HG03354 (cell line): ENCODE data around the gene SPRYD3.

Source experiments
- ATAC-seq: cut with Tn5 transposase; IDR thresholded peaks from one replicate; pipeline ENCODE4 v1.9.1; 2021; ENCODE audit warnings: mild to moderate bottlenecking; ENCODE audit not compliant: unreplicated experiment, poor library complexity, severe bottlenecking

SPRYD3 gene

DNA sequence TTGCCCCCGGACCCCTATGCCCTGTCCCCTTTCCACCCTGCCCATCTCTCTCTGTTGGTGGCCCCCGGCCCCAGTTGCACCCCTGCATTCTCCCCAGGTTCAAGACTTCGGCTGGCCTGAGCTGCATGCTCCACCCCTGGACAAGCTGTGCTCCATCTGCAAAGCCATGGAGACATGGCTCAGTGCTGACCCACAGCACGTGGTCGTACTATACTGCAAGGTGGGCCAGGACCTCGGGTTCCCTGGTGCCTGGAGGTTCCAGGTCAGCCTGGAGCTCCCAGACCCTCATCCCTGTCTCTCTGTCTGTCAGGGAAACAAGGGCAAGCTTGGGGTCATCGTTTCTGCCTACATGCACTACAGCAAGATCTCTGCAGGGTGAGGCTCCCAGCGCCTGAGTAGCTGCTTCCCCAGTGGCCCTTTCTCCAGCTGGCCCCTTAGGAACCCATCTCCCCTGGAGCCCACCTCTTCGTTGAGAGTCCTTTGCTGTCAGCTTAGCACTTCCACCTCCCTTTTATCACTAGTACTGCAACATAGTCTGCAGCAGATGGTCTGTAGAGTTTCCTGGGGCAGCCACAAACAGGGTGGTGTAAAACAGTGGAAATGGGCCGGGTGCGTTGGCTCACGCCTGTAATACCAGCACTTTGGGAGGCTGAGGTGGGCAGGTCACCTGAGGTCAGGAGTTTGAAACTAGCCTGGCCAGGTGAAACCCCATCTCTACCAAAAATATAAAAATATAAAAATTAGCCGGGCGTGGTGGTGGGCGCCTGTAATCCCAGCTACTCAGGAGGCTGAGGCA lies 23.5 kb downstream of the SPRYD3 start:
- no peak for ATAC-seq

DNA sequence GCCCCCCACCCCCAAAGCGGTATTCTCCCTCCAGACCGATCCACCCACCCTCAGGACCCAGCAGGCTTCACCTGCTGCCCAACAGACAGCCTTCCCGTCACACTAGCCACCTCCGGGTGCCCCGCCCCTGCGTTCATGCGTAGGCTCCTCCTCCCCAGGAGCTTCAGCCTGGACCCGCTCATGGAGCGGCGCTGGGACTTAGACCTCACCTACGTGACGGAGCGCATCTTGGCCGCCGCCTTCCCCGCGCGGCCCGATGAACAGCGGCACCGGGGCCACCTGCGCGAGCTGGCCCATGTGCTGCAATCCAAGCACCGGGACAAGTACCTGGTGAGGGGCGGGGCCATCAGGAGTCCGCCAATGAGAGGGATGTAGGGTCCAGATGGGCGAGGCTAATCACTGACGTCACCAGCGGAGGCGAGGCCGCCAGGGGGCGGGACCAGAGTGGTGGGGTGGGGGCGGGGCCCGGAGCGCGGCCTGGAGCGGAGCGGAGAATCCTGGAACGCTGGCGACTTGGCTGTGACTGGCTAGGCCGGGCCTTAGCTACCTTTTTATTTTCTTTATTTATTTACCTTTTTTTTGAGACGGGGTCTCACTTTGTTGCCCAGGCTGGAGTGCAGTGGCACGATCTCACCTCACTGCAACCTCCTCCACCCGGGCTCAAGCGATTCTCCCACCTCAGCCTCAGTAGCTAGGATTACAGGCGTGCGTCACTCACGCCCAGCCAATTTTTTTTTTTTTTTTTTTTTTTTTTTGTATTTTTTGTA lies 24.9 kb downstream of the SPRYD3 start:
- peak; percentile 91 for ATAC-seq

DNA sequence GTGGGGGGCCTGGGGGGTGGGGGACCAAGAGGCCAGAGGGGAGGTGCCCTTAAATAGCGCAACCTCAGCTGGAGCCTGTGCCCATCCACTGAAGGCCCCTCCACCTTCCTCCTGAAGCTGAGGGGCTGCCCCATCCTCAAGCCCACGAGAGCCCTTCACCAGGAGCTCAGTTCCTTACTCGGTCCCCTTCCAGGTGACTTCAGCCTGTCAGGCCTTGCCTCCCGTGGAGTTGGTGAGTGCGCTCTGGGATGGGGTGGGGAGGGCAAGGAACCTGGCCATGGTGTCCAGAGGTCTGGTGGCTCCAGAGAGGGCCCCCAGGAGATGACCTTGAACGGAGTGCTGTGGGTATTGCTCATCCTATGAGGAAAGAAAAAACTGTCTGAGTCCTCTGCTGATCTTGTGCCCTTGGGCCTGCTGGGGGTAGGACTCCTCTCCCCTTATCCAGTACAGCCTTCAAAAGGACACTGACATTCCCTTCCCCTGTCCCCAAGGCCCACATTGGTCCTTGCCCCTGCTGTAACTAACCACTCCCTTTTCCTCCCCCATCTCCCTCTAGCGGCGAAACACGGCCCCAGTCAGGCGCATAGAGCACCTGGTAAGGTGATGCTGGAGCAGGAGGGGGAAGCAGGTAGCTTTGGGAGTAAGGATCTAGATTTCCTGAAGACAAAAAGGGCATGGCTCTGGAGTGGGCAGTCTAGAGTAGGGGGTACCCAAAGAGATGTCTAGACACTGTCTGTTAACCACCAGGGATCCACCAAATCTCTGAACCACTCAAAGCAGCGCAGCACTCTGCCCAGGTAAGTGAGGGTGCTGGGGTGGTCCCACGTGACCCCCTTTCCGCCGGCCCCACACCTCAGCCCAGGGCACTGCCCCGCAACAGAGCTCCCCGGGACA lies 25.7 kb downstream of the SPRYD3 start:
- no peak for ATAC-seq

DNA sequence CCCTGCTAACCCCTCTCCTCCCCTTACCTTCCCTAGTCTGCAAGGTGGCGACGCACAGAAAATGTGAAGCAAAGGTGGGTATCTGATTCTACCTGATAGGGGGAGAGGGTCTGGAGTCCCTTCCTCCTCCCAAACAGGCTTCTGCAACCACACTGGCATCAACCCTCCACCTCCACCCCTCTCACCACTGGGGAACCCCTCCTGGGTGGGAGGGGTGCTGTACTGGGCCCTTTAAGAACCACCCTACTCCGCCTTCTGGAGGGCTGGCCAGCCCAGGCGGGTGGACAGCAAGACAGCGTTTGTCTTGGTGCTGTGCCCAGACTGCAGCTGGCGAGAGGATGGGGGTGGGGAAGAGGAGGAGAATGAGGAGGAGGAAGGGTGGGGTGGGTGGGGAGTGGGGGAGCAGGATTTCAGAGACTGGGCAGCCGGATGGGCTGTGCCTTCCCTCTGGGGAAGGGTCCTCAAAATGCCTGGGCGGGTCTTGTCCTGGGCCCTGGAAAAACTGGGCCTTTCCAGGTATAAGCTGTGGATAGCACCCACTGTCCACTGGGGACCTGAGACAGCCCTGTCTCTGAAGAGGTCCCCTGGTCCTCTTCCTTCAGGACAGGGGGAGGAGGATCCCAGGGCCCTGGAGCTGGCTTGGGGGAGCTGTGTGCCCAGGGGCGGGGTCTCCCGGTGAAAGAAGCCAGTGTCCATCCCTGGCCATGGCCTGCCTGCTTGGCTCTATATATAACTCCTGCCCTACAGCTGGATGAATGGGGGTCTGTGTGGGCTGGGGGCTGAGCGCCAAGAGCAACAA lies 26.6 kb downstream of the SPRYD3 start:
- ATAC-seq, result no peak

DNA sequence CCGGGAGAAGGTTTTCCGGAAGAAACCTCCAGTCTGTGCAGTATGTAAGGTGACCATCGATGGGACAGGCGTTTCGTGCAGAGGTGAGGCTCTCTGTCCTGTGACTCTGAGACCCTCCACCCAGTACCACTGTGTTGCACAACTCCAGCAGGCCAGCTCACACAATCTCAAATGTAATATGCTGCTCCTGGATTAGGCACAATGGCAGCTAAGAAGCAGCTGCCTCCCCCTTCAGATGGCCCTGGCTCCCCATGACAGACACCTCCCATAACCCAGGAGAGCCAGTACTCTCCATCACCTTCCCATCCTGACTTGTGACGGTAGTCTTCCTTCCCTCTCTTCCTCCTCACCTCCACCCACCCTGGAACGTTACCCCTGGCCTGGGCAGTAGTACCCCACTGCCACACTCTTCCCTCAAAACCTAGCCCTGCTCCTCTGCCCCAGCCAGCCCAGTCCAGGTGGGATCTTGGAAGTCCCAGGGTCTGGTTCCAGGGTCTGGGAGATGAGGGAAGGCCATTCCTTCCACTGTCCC lies 27.2 kb downstream of the SPRYD3 start:
- ATAC-seq, result no peak

DNA sequence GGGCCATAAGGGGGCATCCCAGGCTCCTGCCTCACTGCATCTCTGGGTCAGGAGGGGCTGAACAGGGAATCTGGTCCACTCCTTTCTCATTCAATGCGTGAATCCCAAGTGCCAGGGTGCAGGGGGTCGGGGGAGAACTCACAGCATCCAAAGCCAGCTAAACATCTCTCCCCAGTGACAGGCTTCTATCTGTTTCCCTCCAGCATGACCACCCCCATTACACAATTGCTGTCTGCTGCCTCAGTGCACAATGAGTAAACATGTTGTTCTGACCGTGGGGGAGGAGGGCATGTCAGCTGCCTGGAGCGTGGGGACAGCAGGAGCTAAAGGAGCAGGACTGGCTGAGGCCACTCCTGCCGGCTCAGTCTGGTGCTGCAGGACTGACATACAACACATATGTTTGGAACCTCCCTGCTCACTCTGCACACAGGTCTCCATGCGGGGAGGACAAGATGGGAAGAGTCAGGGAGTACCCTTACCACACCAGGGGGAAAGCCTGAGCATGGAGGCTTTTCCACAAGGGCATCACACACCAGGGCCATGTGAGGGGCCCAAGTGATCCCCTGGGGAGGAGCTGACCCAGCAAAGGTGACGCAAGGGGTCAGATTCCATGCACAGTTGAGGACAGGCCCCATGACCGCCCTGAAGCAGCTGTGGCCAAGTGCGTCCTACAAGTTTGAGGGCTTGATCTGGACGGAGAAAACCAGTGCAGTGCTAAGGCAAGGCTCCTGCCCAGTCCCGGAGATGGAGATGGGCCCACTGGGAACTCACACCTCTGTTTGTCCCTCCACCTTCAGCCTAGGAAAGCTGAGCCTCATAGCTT lies 27.9 kb downstream of the SPRYD3 start:
- no peak for ATAC-seq

DNA sequence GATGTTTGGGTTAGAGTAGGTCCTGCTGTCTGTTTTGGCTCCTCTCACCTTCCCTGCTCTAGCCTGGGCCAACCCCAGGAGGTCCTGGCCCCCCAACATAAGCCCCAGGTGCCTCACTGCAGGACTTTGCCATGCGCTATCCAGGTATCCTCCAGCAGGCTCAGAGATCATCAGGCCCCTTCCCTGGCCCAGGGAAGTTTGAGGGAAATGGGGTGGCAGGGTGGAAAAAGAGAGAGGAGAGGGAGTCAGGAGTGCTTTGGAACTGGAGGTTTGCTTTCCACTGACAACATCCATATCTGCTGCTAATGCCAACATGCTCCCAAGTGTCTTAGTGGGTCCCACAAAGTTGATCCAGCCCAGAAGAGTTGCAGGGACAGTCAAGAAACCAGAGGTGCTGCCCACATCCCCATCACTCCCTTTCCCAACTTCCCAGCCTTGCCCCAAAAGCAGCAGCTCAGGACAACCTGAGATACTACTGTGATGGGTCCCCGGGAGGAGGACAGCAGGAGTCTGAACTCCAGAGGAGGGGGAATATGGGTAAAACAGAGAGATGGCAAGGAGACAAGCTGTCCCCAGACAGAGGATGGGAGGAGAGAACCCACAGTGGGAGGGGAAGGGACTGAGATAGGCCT lies 28.6 kb downstream of the SPRYD3 start:
- no peak for ATAC-seq

DNA sequence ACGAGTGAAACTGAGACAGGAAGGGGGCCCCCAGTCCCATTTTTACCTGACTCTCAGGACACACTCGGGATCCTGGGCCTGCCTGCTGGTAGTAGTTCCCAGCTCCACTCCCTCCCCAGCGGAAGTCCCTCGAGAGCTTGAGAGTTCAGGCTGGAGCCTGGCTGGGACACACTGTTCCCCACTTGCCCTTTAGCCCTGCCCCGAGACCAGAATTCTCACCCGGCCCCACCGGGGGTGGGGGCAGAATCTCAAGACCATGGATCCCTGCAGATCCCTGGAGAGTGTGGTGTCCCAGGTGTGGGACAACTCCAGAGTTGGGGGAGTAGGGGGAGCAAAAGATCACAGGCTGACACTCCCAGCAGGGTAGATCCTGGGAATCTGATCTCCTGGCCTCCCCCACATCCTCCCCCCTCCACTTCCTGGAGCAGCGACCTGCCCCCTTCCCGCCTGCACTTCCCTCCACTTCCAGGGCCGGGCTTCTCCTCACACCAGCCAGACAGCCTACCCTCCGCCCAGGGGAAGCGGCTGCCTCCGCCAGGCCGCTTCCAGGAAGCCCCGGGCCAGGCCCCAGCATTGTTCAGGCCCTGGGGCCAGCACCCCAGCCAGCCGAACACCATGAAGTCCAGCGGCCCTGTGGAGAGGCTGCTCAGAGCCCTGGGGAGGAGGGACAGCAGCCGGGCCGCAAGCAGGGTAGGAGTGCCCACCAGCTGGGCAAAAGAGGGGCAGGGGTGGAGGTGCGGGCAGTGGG lies 29.4 kb downstream of the SPRYD3 start, which contains the start of gene TNS2:
Gene TNS2 (plus strand): TSS at position 495 of the 748 bp plus-strand sequence. CDS start 121 bp downstream, at position 616.
- no peak for ATAC-seq

DNA sequence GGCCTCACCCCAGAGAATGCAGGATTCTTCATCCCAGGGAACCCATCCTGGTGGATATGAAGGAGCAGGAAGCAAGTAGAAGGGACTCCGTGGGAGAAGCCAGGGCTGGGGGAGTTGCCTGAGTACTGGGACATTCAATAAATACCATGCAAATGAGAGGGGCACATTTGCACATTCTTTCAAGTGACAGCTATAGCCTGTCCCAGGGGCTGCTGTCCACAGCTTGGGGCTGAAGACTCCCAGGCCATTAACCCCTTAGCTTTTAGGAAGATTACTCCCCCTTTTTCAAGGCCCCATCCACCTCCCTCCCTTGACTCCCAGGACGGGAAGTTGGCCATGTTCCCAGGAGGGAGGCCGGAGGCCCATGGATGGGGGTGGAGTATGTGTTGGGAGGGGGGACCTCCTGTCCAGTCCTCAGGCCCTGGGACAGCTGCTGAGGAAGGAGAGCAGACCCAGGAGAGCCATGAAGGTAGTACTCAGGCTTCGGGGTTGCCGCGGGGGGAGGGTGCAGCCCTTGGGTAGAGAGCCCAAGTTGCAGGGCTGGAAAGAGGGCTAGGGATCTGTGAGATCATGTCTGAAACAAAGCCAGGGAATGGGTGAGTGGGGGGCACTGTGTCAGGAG lies 30.3 kb downstream of the SPRYD3 start:
- no peak for ATAC-seq

DNA sequence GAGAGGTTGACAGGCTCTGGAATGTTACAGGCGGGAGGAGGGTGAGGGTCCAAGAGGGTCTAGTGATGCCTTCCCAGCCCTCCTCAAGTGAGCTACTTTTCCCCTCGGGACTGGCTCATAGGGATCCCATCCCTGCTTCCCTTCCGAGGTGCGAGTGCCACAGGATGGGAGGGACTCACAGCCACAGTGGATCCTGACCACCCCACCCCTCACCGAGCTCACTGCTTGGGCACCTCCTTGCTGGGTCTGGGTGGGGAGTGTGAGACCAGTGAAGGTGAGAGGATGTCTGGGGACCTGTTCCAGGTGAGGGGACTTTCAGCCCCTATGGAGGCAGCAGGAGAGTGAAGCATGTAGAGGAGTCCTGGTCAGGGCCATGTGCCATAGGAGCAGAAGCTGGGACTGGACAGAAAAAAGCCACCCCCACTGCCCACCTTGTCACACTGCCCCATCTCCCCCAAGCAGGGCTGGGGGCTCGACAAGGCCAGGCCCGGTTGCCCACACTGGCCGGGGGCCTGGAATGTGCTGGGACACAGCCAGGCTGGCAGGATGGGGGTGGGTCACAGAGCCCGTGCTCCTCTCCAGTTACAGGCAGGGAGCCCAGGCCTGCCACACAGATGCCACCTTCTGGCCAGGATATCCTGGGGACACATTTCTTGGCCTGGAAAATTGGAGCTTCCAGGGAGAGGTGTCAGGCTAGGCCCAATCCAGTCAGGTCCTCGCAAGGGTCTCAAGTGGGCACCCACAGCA lies 31.0 kb downstream of the SPRYD3 start:
- ATAC-seq, result no peak

DNA sequence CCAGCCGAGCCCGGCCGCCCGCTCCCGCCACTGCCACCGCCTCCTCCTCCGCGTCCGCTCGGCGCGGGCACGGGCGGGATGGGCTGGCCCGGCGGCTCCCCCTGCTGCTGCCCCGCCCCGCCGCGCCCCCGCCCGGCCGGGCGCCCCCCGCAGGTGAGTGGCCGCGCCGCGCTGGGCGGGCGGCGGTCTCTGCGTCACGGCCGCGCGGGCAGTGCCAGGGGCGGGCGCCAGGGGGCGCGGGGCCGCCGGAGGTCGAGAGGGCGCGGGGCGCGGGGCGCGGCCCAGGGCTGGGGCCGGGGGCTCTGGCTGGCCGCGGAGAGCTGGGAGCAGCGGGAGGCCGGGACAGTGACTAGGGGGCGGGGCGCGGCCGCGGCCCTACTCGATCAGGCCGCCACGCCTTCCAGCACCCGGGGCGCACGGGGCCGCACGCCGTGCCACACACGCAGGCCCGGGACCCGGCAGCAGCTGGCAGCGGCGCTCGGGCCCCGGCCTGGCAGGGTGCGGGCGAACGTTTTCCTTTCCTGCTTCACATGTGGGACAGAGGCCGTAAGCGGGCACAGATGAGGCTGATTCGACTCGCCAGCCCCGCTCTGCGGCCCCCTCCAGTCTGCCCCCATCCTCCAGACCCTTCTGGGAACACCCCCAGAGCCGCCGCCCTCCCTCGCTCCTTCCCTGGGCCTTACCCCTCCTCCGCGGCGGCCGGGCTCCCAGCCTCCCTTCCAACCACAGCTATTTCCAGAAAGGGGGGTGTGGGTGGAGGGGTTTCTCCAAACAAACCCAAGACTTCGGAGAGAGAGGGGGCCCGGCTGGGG lies 31.8 kb downstream of the SPRYD3 start:
- ATAC-seq, result peak; percentile 63

DNA sequence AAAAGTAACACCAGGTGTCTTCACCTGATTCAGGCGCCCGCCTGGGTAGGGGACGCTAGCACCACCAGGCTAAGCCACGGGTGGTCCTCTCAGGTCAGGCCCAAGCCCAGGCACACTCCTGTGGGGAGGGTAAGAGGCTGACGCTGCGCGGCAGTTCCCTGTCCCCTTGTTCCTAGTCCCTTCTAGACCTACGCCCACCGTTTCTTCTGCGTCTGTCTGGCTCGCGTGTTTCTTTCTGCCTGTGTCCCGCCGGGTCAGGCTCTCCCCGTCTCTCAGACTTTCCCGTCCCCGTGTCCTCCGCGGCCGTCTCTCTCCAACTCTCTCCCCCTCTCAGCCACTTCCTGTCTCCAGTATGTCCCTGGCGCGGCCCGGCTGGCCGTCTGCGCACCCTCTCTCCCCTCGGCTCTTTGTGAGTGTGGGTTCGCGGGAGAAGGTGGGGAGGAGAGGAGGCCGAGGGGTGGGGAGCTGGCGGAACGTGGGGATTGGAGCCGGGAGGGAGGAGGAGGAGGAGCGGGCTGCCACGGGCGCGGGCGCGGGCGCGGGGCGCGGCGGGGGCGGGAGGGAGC lies 32.5 kb downstream of the SPRYD3 start:
- peak; percentile 41 for ATAC-seq

DNA sequence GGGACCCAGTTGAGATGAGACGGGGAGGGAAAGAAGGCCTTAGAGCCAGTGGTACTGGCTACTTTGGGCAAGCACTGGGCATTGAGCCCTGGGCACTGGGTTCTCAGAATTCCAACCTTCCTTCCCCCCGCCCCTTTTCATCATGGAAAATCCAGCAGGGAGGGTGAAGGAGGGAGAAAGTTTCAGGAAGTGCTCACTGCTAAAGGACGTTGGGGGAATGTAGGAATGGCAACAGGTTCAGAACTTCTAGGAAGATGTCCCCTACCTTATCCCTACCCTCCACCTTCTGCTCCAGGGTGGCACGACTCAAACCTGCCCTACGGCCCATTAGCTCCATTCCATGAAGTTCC lies 33.5 kb downstream of the SPRYD3 start:
- no peak for ATAC-seq

DNA sequence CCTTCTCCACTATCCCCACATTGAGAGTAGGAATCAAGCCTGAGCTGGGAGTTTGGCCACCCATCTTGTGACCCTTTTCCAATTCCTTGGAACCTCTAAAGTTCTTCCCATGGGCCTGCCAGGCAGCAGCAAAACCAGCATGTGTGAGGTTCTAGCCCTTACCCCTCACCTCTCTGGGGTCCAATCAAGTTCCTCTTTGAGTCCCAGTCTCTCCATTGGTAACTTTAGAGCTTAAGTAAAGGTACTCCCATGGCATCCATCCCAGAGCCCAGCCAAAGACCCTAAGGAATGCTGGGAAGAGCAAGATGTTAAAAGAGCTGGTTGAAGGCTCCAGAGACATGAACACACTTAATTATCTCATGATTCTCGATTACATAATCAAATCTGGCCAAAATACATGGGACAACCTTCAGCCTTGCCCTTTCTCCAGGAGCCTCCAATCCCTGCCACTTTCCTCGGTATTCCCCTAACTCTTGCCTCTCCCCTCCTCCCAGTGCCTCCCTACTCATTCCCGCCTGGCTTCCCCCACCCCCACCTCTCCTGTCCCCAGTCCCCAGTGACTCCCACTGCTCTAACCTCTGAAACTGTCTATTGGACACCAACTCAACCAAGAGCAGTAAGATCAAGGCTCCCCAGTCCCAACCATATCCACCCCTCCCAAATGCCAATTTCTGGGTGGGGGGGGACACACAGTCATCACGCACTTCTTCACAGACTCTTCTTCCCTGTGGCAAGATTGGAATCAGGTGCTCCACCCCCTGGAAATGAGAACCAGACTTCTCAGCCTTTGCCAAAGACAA lies 34.1 kb downstream of the SPRYD3 start:
- no peak for ATAC-seq
